Progenitor cell of endocrine pancreas (in vitro differentiated cells): Measurements from ENCODE around the gene MYBPC2. TPM values are rescaled to one million over a fixed set of nuclear protein-coding genes. Genes with fewer than 3 reads are reported as not detected.

Experiments
- DNase-seq: peaks from one replicate; pipeline ENCODE4 v3.0.0; 2021; ENCODE audit warnings: low spot score; ENCODE audit not compliant: unreplicated experiment
- H3K27ac Mint-ChIP-seq: 2 replicates; pipeline ENCODE4 v1.8.0; 2021; ENCODE audit warnings: mild to moderate bottlenecking, moderate library complexity, mixed read lengths
- H3K27me3 Mint-ChIP-seq: 2 replicates; pipeline ENCODE4 v1.8.0; 2021; ENCODE audit warnings: mixed read lengths
- H3K36me3 Mint-ChIP-seq: 2 replicates; pipeline ENCODE4 v1.8.0; 2022; ENCODE audit warnings: mixed read lengths; ENCODE audit not compliant: insufficient read depth
- H3K4me1 Mint-ChIP-seq: 2 replicates; pipeline ENCODE4 v1.8.0; 2021; ENCODE audit warnings: low read depth, mixed read lengths
- H3K4me3 Mint-ChIP-seq: 2 replicates; pipeline ENCODE4 v1.8.0; 2021; ENCODE audit warnings: low read depth, mild to moderate bottlenecking, moderate library complexity, mixed read lengths
- H3K9me3 Mint-ChIP-seq: 2 replicates; pipeline ENCODE4 v1.8.0; 2021; ENCODE audit warnings: low read depth, mixed read lengths
- CTCF ChIP-seq: fragments of 200-600 bp; sonication (generic); IDR thresholded peaks from one replicate; pipeline ENCODE4 v1.5.0; 2021; ENCODE audit warnings: antibody characterized with exemption, mild to moderate bottlenecking; ENCODE audit not compliant: unreplicated experiment
- total RNA-seq: library from RNA; stranded (reverse); gene quantifications from 2 replicates; pipeline ENCODE4 v1.2.1, GENCODE V29; 2021

Gene MYBPC2
- total RNA-seq, 1 donor from 2014 or later = 1.6 TPM

DNA sequence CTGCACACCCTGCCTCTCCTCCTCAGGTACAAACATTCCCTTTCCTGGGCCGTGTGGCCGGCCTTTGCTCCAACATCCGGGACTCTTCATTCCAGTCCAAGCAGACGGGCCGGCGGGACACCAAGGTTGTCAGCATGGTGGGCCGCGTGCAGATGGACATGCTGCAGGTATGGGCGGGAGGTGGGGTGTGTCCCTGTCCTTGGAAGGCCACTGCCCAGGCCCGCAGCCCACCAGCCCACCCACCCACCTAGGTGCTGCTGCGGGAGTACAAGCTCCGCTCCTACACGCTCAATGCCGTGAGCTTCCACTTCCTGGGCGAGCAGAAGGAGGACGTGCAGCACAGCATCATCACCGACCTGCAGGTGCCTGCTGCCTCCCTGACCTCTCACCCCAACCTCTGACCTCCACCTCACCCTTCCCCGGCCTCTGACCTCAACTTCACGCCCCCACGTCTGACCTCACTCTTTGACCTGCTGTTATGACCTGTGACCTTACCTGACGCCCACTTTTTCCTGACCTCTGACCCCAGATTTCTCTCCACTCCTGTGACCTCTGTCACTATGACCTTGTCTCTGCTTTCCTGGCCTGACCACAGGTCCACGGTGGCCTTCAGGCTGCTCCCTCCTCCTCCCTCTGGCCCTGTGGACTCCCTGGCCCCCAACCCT is 26.4 kb upstream of the MYBPC2 start:
- H3K27ac Mint-ChIP-seq = no peak overlapping the region
- H3K36me3 Mint-ChIP-seq = peaks cover 13% of the 10 kb centered on the region
- H3K9me3 Mint-ChIP-seq = no peaks in the 10 kb centered on the region
- no peak overlapping the region for H3K4me3 Mint-ChIP-seq
- H3K27me3 Mint-ChIP-seq = no peaks in the 10 kb centered on the region
- H3K4me1 Mint-ChIP-seq = no peaks in the 10 kb centered on the region
- no peak for DNase-seq
- TF ChIP-seq CTCF = no peak

DNA sequence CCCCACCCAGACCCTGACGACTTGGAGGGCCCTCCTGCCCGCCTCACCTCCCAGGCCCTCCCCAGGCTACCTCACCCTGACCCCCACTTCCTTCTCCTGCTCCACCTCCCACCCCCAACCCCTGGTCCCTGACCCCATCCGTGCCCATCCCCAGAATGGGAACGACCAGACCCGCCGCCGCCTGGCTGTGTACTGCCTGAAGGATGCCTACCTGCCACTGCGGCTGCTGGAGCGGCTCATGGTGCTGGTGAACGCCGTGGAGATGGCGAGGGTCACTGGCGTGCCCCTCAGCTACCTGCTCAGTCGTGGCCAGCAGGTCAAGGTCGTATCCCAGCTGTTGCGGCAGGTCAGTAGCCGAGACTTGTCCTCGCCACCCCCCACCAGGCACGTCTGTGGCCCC is 25.9 kb upstream of the MYBPC2 start:
- no peaks in the 10 kb centered on the region for H3K9me3 Mint-ChIP-seq
- no peak overlapping the region for H3K4me3 Mint-ChIP-seq
- no peaks in the 10 kb centered on the region for H3K27me3 Mint-ChIP-seq
- no peak overlapping the region for H3K27ac Mint-ChIP-seq
- no peak for DNase-seq
- TF ChIP-seq CTCF = no peak
- peaks cover 15% of the 10 kb centered on the region for H3K36me3 Mint-ChIP-seq
- no peaks in the 10 kb centered on the region for H3K4me1 Mint-ChIP-seq

DNA sequence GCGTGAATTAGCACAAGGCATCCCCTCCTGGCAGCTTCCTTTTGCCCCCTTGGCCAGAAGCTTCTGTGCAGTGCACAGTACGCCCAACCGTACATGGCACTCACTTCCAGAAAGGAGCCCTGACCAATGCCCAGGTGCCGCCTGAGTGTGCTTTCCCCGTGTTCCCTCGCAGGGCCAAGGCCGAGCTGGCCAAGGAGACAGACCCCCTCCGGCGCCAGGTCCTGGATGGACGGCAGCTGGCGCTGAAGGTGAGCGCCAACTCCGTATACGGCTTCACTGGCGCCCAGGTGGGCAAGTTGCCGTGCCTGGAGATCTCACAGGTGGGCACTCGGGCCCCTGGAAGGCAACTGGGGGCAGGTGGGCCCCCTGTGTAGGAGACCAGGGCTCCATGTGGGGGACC is 23.3 kb upstream of the MYBPC2 start:
- H3K27ac Mint-ChIP-seq = no peak overlapping the region
- no peaks in the 10 kb centered on the region for H3K4me1 Mint-ChIP-seq
- H3K36me3 Mint-ChIP-seq = peaks cover 11% of the 10 kb centered on the region
- no peak overlapping the region for H3K4me3 Mint-ChIP-seq
- no peaks in the 10 kb centered on the region for H3K27me3 Mint-ChIP-seq
- TF ChIP-seq CTCF = no peak
- H3K9me3 Mint-ChIP-seq = no peaks in the 10 kb centered on the region
- DNase-seq = no peak

- DNase-seq = no peak
- H3K36me3 Mint-ChIP-seq = peaks cover 11% of the 10 kb centered on the region
- TF ChIP-seq CTCF = no peak
- no peaks in the 10 kb centered on the region for H3K4me1 Mint-ChIP-seq
- no peak overlapping the region for H3K4me3 Mint-ChIP-seq
- no peaks in the 10 kb centered on the region for H3K9me3 Mint-ChIP-seq
- no peak overlapping the region for H3K27ac Mint-ChIP-seq
- no peaks in the 10 kb centered on the region for H3K27me3 Mint-ChIP-seq
These were observed 22.6 kb upstream of the MYBPC2 start for GRCh38 chr19:50410109-50410508.

DNA sequence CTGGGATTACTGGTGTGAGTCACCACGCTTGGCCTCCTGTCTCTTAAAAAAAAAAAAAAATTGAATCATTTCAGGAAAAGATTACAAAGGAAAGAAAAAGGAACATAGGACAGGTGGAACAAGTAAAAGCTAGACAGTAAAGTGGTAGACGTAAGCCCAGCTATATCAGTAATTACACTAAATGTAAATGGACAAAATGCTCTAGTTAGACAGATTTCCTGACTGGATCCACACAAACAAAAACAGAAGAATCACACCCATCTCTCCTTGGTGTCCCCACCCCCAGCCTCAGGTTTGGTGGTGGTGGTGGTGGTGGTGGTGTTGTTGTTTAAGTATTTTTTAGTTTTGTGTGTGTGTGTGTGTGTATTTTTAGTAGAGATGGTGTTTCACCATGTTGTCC is 20.3 kb upstream of the MYBPC2 start:
- Mint-ChIP-seq H3K36me3 (peaks cover 8% of the 10 kb centered on the region), H3K4me1 (no peaks in the 10 kb centered on the region), H3K4me3 (no peak overlapping the region), H3K27me3 (no peaks in the 10 kb centered on the region), H3K9me3 (no peaks in the 10 kb centered on the region), H3K27ac (no peak overlapping the region)
- no peak for TF ChIP-seq CTCF
- no peak for DNase-seq
